ENCODE data around the gene MYO1E. TPM values are rescaled to one million over a fixed set of nuclear protein-coding genes. Genes with fewer than 3 reads are reported as not detected.
A peak's percentile ranks its signal among the peaks of the same experiment; 100 is the strongest.

Gene MYO1E
- total and polyA plus RNA-seq, 2 donors from 2014 or later = 41.9 to 198 TPM

DNA sequence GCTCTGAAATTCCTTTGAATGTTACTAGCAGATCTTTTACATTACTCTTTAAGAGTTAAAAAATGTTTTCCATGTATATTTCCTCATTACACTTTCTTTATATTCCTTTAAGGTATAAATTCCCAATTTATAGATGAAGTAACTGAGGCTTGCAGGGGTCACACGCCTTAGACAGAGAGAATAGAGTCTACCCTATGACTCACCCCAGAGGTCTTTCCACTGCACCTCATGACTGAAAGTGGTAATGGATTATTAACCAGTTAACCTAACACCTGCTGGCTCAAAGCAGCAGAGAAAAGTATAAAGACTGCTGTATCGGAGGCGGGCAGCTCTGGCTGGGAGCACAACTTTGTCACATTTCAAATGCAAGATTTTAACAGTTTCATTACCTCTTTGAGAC, 128.3 kb downstream of the MYO1E start:
- Histone ChIP-seq H3K27ac (ENCODE audit: low read depth in 2 of 2, low read length in 2 of 2) (peak overlapping the region in 1 of 2 donors; percentile 29), H3K4me1 (ENCODE audit: control insufficient read depth in 2 of 3, insufficient read depth in 2 of 3, low read depth in 1 of 3, low read length in 3 of 3) (peaks cover 0 to 3% (median 2%) of the 10 kb centered on the region in 3 donors), H3K36me3 (ENCODE audit: control insufficient read depth in 2 of 3, insufficient read depth in 3 of 3, low read length in 3 of 3) (peaks cover 0 to 2% (median 0%) of the 10 kb centered on the region in 3 donors), H3K9ac (ENCODE audit: low read length in 3 of 3) (no peak overlapping the region), H3K9me3 (ENCODE audit: control insufficient read depth in 2 of 3, insufficient read depth in 1 of 3, low read length in 3 of 3) (no peaks in the 10 kb centered on the region), H3K4me3 (ENCODE audit: low read length in 3 of 3) (no peak overlapping the region), H3K27me3 (ENCODE audit: control insufficient read depth, insufficient read depth, low read length) (no peaks in the 10 kb centered on the region)
- TF ChIP-seq, protein P1, sequence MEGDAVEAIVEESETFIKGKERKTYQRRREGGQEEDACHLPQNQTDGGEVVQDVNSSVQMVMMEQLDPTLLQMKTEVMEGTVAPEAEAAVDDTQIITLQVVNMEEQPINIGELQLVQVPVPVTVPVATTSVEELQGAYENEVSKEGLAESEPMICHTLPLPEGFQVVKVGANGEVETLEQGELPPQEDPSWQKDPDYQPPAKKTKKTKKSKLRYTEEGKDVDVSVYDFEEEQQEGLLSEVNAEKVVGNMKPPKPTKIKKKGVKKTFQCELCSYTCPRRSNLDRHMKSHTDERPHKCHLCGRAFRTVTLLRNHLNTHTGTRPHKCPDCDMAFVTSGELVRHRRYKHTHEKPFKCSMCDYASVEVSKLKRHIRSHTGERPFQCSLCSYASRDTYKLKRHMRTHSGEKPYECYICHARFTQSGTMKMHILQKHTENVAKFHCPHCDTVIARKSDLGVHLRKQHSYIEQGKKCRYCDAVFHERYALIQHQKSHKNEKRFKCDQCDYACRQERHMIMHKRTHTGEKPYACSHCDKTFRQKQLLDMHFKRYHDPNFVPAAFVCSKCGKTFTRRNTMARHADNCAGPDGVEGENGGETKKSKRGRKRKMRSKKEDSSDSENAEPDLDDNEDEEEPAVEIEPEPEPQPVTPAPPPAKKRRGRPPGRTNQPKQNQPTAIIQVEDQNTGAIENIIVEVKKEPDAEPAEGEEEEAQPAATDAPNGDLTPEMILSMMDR (IDR thresholded peaks at IDR 0.05; ENCODE audit: borderline replicate concordance, extremely low read depth, insufficient read depth) = no peak
- peak in 2 of 5 donors; percentile 39 to 52 for DNase-seq
- FAIRE-seq = no peak
- intact Hi-C loops (cut with DNase I) = no loop called here

- FAIRE-seq = no peak
- no peak overlapping the region for H3K4me3 ChIP-seq (ENCODE audit: low read length in 3 of 3)
- H3K27ac ChIP-seq (ENCODE audit: low read depth in 2 of 2, low read length in 2 of 2) = no peak overlapping the region
- no peak for DNase-seq
- intact Hi-C loops (cut with DNase I) = no loop called here
- no peak overlapping the region for H3K9ac ChIP-seq (ENCODE audit: low read length in 3 of 3)
- peaks cover 0 to 3% (median 2%) of the 10 kb centered on the region in 3 donors for H3K4me1 ChIP-seq (ENCODE audit: control insufficient read depth in 2 of 3, insufficient read depth in 2 of 3, low read depth in 1 of 3, low read length in 3 of 3)
- no peaks in the 10 kb centered on the region for H3K9me3 ChIP-seq (ENCODE audit: control insufficient read depth in 2 of 3, insufficient read depth in 1 of 3, low read length in 3 of 3)
- peaks cover 0 to 2% (median 0%) of the 10 kb centered on the region in 3 donors for H3K36me3 ChIP-seq (ENCODE audit: control insufficient read depth in 2 of 3, insufficient read depth in 3 of 3, low read length in 3 of 3)
- TF ChIP-seq, protein P1 (IDR thresholded peaks at IDR 0.05; ENCODE audit: borderline replicate concordance, extremely low read depth, insufficient read depth) = no peak
- H3K27me3 ChIP-seq (ENCODE audit: control insufficient read depth, insufficient read depth, low read length) = no peaks in the 10 kb centered on the region
Observed at GRCh38 chr15:59243622-59244021, 129.0 kb downstream of the MYO1E start.

- intact Hi-C loops (cut with DNase I) = no loop called here
- FAIRE-seq = no peak
- H3K9me3 ChIP-seq (ENCODE audit: control insufficient read depth in 2 of 3, insufficient read depth in 1 of 3, low read length in 3 of 3) = no peaks in the 10 kb centered on the region
Observed at GRCh38 chr15:59242649-59243048, 130.0 kb downstream of the MYO1E start.

More at GRCh38 chr15:59242649-59243048, 130.0 kb downstream of the MYO1E start:
- H3K4me1 ChIP-seq (ENCODE audit: control insufficient read depth in 2 of 3, insufficient read depth in 2 of 3, low read depth in 1 of 3, low read length in 3 of 3) = peaks cover 0 to 3% (median 2%) of the 10 kb centered on the region in 3 donors
- no peak for DNase-seq
- H3K36me3 ChIP-seq (ENCODE audit: control insufficient read depth in 2 of 3, insufficient read depth in 3 of 3, low read length in 3 of 3) = peaks cover 0 to 2% (median 0%) of the 10 kb centered on the region in 3 donors
- no peak overlapping the region for H3K9ac ChIP-seq (ENCODE audit: low read length in 3 of 3)
- H3K27me3 ChIP-seq (ENCODE audit: control insufficient read depth, insufficient read depth, low read length) = no peaks in the 10 kb centered on the region
- H3K4me3 ChIP-seq (ENCODE audit: low read length in 3 of 3) = no peak overlapping the region
- no peak overlapping the region for H3K27ac ChIP-seq (ENCODE audit: low read depth in 2 of 2, low read length in 2 of 2)
- TF ChIP-seq, protein P1 (IDR thresholded peaks at IDR 0.05; ENCODE audit: borderline replicate concordance, extremely low read depth, insufficient read depth) = no peak

All from kidney (tissue), 14 donors.